Stimulated activated naive CD4-positive, alpha-beta T cell (primary cell): ENCODE measurements around the gene MYO7B.
A peak's percentile ranks its signal among the peaks of the same experiment; 100 is the strongest.

Experiments
- DNase-seq, 6 experiments: peaks; one replicate each; lab custom pipeline; 2025; lab: John Stamatoyannopoulos, UW

The MYO7B gene

GRCh38 chr2:127589358-127589757, 53.9 kb downstream of the MYO7B start:
- no peak for DNase-seq

DNA sequence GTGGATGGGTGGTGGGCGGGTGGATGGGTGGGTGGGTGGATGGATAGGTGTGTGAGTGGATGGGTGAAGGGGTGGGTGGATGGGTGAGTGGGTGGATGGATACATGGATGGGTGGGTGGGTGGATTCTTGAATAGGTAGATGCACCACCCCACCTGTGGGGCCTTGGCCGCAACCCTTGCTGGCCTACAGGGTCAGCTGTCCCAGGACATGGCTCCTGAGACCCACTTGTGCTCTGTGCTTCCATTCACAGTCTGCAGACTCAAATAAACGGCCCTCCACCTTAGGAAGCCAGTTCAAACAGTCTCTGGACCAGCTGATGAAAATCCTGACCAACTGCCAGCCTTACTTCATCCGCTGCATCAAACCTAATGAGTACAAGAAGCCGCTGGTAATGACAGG, 54.4 kb downstream of the MYO7B start:
- DNase-seq = no peak

- DNase-seq = no peak
Measured at GRCh38 chr2:127590386-127591190, 55.1 kb downstream of the MYO7B start.

DNA sequence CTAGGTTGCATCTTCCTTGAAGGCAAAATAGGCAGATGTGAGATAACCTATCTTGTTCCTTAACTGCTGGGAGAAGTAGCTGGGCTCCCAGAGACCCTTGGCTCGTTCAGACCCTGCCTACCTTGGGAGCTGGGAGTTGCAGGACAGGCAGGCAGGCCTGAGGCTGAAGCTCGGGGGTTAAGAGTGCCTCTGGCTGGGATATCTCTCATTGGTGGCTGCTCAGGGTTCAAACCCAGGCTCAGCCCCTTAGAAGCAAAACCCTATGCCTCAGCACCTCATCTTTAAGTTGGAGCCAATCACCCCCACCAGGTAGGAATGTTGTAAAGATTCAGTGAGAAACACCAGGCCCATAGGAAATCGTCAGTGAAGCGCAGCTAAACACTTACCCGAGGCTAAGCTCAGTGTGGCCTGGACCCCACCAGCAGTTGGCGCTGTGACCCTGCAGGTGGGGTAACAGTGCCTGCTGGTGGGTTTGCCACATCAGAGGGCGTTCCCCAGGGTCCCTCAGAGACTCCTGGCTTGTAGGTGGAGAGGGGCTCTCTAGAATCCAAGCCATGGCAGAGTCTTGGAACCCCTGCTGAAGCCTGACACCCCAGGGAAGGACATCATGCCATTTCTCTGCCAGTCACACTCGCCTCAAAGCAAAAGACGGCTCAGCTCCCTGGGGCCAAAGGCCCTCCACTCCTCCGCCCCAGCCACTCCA, 55.9 kb downstream of the MYO7B start:
- DNase-seq = peak; percentile 38 to 77 (median 60)

GRCh38 chr2:127592761-127593227, 57.3 kb downstream of the MYO7B start:
- DNase-seq = peak in 1 of 6 experiments; percentile 4

DNA sequence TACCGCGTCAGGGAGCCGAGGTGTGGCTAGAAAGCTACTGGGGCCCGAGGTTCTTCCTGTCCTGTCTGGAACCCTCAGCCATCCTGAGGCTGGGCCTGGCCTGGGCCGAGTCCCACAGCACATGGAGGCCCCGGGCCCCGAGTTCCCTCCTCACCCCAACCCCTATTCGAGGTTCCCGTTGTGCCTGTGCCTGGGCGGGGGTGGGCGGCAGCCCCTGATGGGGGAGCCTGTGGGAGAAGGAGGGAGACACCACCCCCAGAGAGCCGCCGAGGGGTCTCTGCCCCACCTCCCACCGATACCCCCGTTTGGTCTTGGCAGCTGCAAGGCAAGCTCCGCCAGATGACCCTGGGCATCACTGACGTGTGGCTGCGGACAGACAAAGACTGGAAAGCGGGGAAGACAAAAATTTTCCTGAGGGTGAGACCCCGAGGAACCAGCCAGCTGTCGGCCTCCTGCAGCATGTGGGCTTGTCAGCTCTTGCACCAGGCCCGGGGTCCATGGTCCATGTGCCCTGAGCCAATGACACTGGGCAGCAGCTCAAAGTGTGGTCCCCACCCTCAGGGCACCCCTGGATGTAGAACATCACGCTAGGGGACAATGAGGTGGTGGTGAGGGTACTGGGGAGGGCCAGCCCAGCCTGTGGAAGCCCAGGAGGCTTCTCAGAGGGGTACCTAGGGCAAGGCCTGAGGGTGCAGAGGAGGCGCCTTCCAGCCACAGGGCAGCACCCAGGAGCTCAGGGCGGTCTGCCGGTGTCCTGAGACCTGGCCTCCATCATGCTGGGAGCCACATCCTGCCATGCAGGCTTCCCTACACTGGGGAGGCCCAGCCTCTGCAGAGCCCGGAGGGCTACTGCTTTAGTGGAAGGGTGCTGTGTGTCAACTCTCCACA, 58.0 kb downstream of the MYO7B start:
- no peak for DNase-seq

DNA sequence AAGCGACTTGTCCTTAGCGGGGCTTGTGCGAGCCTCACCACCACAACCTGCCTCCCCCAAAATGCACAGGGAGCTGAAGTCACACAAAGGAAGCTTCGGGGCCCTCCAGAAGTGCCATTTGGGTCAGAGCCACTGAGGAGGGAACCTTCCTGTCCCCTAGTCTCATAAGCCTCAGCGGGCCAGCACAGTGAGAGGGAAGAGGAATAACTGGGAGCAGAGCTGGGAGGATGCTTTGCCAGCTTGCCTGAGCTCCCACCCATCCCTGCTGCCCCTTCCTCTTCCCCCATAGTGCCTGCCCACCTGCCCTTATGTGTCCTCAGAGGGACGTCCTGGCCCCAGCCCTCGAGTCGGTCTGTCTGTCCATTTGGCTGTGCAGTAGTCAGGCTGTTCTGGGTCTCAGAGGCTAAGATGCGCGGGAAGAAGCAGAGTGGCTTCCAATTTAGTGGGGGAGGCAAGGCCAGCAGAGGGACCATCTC, 58.7 kb downstream of the MYO7B start:
- DNase-seq = no peak

- DNase-seq = no peak
Measured at GRCh38 chr2:127596311-127597045, 61.0 kb downstream of the MYO7B start.

GRCh38 chr2:127597046-127597983, 61.8 kb downstream of the MYO7B start:
- no peak for DNase-seq

- no peak for DNase-seq
Measured at GRCh38 chr2:127597984-127598380, 62.5 kb downstream of the MYO7B start.

GRCh38 chr2:127598711-127599110, 63.2 kb downstream of the MYO7B start:
- DNase-seq = no peak

DNA sequence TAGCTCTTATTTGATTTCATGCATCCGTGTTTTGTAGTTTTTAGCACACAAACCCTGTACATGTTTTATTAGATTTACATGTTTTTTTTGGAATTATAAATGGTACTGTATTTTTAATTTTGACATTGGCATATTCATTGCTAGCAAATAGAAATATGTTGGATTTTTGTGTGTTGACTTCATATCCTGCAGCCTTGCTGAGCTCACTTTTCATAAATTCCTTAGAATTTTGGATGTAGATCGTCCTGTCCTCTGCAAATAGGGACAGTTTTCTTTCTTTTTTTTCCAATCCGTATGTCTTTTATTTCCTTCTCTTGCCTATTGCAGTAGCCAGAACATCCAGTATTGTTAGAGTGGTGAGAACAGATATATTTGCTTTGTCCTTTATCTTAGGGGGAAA, 63.7 kb downstream of the MYO7B start:
- DNase-seq = no peak

DNA sequence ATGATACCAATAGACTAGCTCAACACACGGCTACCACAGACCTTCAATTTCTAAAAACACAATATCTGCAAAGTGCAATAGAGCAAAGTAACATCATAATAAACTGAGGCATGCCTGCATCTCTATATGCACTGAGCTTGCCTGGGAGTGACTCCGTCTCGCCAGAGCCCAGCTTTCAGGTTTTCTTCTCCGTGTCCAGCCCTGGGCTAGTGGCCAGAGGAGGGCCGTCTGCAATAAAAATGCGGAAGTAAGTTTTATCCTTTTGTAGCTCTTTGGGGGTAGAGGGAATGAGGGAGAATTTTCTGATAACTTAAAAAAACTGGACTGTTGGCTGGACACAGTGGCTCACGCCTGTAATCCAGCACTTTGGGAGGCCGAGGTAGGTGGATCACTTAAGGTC, 69.5 kb downstream of the MYO7B start:
- no peak for DNase-seq

DNA sequence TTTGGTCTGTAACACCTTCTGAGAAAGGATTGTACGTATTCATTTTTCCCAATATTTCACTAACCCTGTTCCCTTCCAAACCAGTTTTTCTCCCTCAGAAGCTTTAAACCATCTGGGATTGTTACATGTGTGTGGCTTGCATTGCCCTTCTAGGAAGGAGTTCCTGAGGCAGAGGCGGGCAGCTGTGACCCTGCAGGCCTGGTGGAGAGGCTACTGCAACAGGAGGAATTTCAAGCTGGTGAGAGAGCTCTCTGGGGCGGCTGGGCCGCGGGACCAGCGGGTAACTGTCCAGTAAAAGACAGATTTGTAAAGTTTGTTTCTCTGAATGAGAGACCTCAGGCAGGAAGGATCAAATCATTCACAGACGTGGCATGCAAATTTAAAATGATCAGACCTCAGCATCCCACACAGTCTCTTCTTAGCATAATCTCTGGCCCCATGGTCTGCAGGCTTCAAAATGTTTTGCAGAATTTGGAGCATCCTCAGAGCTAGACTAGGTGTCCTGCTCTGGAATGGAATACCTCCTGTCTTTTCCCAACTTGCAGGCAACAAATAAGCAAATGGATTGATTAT, 70.3 kb downstream of the MYO7B start:
- DNase-seq = no peak

GRCh38 chr2:127606625-127607398, 71.3 kb downstream of the MYO7B start:
- DNase-seq = no peak

- no peak for DNase-seq
Measured at GRCh38 chr2:127607399-127607908, 72.0 kb downstream of the MYO7B start.

GRCh38 chr2:127608061-127609030, 72.9 kb downstream of the MYO7B start:
- no peak for DNase-seq
